GM12878 (cell line): Measurements from ENCODE around the gene NCBP2. TPM values are rescaled to one million over a fixed set of nuclear protein-coding genes. Genes with fewer than 3 reads are reported as not detected.

Experiments used
- ATAC-seq: fragments of 200-7000 bp; cut with Tn5 transposase; 3 replicates; pipeline ENCODE4 v1.9.1; 2020; ENCODE audit warnings: mild to moderate bottlenecking, moderate library complexity
- BruUV-seq: library from RNA; stranded (reverse); fragments of 400-500 nt; replicated peaks from 2 replicates; lab custom pipeline; 2021; lab: Mats Ljungman, UMichigan
- CTCF ChIA-PET: fragments of 300-600 bp; sonication (Branson Sonifier 250); formaldehyde crosslinking; extraction: SDS; loops from one replicate; lab custom pipeline; 2021; ENCODE audit warnings: inconsistent platforms; lab: Yijun Ruan, JAX
- POLR2A ChIA-PET: fragments of 350-600 bp; formaldehyde crosslinking; extraction: SDS; loops from one replicate; lab custom pipeline; 2021; ENCODE audit warnings: inconsistent platforms; lab: Charles Lee
- RAD21 ChIA-PET: fragments of 300-600 bp; sonication (Branson Sonifier 250); formaldehyde crosslinking; loops from one replicate; lab custom pipeline; 2023; ENCODE audit warnings: antibody characterized with exemption; ENCODE audit not compliant: unreplicated experiment; lab: Charles Lee
- SMC1A ChIA-PET: fragments of 300-600 bp; sonication (Branson Sonifier 250); formaldehyde crosslinking; loops from one replicate; lab custom pipeline; 2023; ENCODE audit not compliant: unreplicated experiment, uncharacterized antibody; lab: Charles Lee
- DNase-seq: peaks from one replicate; pipeline ENCODE4 v3.0.0-alpha.2; 2011; ENCODE audit warnings: low read depth, low spot score
- FAIRE-seq: peaks from 3 replicates; lab custom pipeline; 2011; peaks lifted over from hg19 to GRCh38; lab: Jason Lieb, UNC
- H2AFZ ChIP-seq: 2 replicates; pipeline ENCODE4 v1.6.0; 2011; ENCODE audit warnings: low read depth, low read length, control low read depth; ENCODE audit not compliant: control insufficient read depth
- H3K27ac ChIP-seq: 2 replicates; pipeline ENCODE4 v1.5.1; 2011; ENCODE audit warnings: control low read depth; ENCODE audit not compliant: control insufficient read depth, insufficient read depth
- H3K27me3 ChIP-seq, 2 experiments: replicated peaks in 1 of 2; 2 replicates each; pipeline versions ENCODE4 v1.6.0 to v1.6.1; 2011; ENCODE audit warnings: low read length in 1 of 2; ENCODE audit not compliant: control insufficient read depth in 2 of 2, insufficient read depth in 2 of 2
- H3K36me3 ChIP-seq, 2 experiments: 2 replicates each; pipeline ENCODE4 v1.5.1; 2011; ENCODE audit warnings: low read length in 1 of 2; ENCODE audit not compliant: control insufficient read depth in 2 of 2, insufficient read depth in 2 of 2
- H3K4me1 ChIP-seq: 2 replicates; pipeline ENCODE4 v1.6.1; 2011; ENCODE audit warnings: mild to moderate bottlenecking, low read length, moderate library complexity, mixed read lengths; ENCODE audit not compliant: control insufficient read depth, insufficient read depth
- H3K4me2 ChIP-seq: 2 replicates; pipeline ENCODE4 v1.6.0; 2011; ENCODE audit warnings: control low read depth; ENCODE audit not compliant: control insufficient read depth, insufficient read depth
- H3K4me3 ChIP-seq: fragments of 200-600 bp; sonication (generic); 2 replicates; pipeline ENCODE4 v1.5.1; 2016
- H3K79me2 ChIP-seq: 2 replicates; pipeline ENCODE4 v1.6.0; 2011; ENCODE audit warnings: low read length; ENCODE audit not compliant: control insufficient read depth, insufficient read depth
- H3K9ac ChIP-seq: 2 replicates; pipeline ENCODE4 v1.8.0; 2011; ENCODE audit warnings: low read length, control low read depth, mixed read lengths; ENCODE audit not compliant: control insufficient read depth, insufficient read depth
- H3K9me3 ChIP-seq: replicated peaks from 3 replicates; pipeline ENCODE4 v1.5.1; 2011; ENCODE audit warnings: mild to moderate bottlenecking, low read length; ENCODE audit not compliant: control insufficient read depth, insufficient read depth
- H4K20me1 ChIP-seq: 2 replicates; pipeline ENCODE4 v1.6.0; 2011; ENCODE audit not compliant: control insufficient read depth, insufficient read depth
- ATF2 ChIP-seq: IDR thresholded peaks from 2 replicates; pipeline ENCODE4 v1.6.1; 2012; ENCODE audit warnings: low read length, inconsistent platforms
- E4F1 ChIP-seq: fragments of 450-650 bp; IDR thresholded peaks from 2 replicates; pipeline ENCODE4 v1.6.1; 2018; ENCODE audit warnings: borderline replicate concordance, mild to moderate bottlenecking; ENCODE audit not compliant: partially characterized antibody
- EED ChIP-seq: sonication (generic); IDR thresholded peaks from 2 replicates; pipeline ENCODE4 v1.6.1; 2016; ENCODE audit warnings: antibody characterized with exemption, low read depth
- ELK1 ChIP-seq: IDR thresholded peaks from 2 replicates; pipeline ENCODE4 v1.6.1; 2012; ENCODE audit warnings: low read depth, low read length, improper control_type of control experiment
- MTA2 ChIP-seq: fragments of 450-650 bp; IDR thresholded peaks from 2 replicates; pipeline ENCODE4 v1.6.1; 2016; ENCODE audit warnings: low read depth, mild to moderate bottlenecking, moderate library complexity
- NR2C1 ChIP-seq: fragments of 450-650 bp; IDR thresholded peaks from 2 replicates; pipeline ENCODE4 v1.6.1; 2017; ENCODE audit warnings: antibody characterized with exemption, mild to moderate bottlenecking, moderate library complexity
- PML ChIP-seq: IDR thresholded peaks from 2 replicates; pipeline ENCODE4 v1.6.1; 2012; ENCODE audit warnings: low read length, inconsistent platforms
- RB1 ChIP-seq: fragments of 450-650 bp; formaldehyde crosslinking; IDR thresholded peaks from 2 replicates; pipeline ENCODE4 v1.6.1; 2017; ENCODE audit warnings: mild to moderate bottlenecking, borderline replicate concordance
- TARDBP ChIP-seq: IDR thresholded peaks from 2 replicates; pipeline ENCODE4 v1.6.1; 2016; ENCODE audit warnings: borderline replicate concordance
- TCF12 ChIP-seq: IDR thresholded peaks from 2 replicates; pipeline ENCODE4 v1.6.1; 2011; ENCODE audit warnings: low read depth, mild to moderate bottlenecking, low read length
- WGBS: methylation state at CpG from one replicate; pipeline ENCODE4 v1.1.6; 2016; ENCODE audit warnings: low lambda C conversion rate; ENCODE audit not compliant: insufficient replicate concordance, insufficient coverage; ENCODE audit errors: missing lambda C conversion rate; 5-methylcytosine and 5-hydroxymethylcytosine counted together
- in situ Hi-C: fragments of 300-500 bp; cut with MboI; formaldehyde crosslinking; loops from 9 replicates; pipeline ENCODE4 v1.14.3; 2018; ENCODE audit warnings: mixed read lengths
- intact Hi-C: fragments of 100-400 bp; cut with micrococcal nuclease; formaldehyde crosslinking; loops from one replicate; pipeline ENCODE4 v1.14.2; 2022; ENCODE audit not compliant: unreplicated experiment
- polyA plus RNA-seq, 11 experiments: library from polyadenylated mRNA; depleted of rRNA in 4 of 11; unstranded in 6 of 11; stranded (reverse) in 5 of 11; fragments of >200 nt; fragmentation: Nextera tagmentation in 4 of 11; fragmentation: Illumina TruSeq in 1 of 11; extraction: Ambion mirVana in 4 of 11; extraction: Trizol in 1 of 11; gene quantifications; 1 replicate in 1 of 11; 2 replicates in 10 of 11; pipeline versions ENCODE4 v1.2.1 to v1.2.3, GENCODE V29; 2011 to 2016; ENCODE audit warnings: inconsistent platforms in 2 of 11, missing spikeins in 2 of 11, low read depth in 1 of 11
- total RNA-seq, 4 experiments: library from RNA; depleted of rRNA in 3 of 4; stranded (reverse); fragments of >200 nt in 3 of 4; fragmentation: Illumina TruSeq in 1 of 4; extraction: Trizol in 1 of 4; gene quantifications; 2 replicates each; pipeline versions ENCODE4 v1.2.1 to v1.2.3, GENCODE V29; 2013 to 2021
- TF ChIP-seq, protein P1 (sequence below): fragments of 450-650 bp; IDR thresholded peaks from 2 replicates; pipeline ENCODE4 v1.6.1; 2016; ENCODE audit warnings: mild to moderate bottlenecking

Gene NCBP2
- total and polyA plus RNA-seq, 10 of the 15 experiments (the other 5 are each of a cell fraction or from before 2014, with no cell fraction given) = 59.6 to 136 (median 96.4) TPM

DNA sequence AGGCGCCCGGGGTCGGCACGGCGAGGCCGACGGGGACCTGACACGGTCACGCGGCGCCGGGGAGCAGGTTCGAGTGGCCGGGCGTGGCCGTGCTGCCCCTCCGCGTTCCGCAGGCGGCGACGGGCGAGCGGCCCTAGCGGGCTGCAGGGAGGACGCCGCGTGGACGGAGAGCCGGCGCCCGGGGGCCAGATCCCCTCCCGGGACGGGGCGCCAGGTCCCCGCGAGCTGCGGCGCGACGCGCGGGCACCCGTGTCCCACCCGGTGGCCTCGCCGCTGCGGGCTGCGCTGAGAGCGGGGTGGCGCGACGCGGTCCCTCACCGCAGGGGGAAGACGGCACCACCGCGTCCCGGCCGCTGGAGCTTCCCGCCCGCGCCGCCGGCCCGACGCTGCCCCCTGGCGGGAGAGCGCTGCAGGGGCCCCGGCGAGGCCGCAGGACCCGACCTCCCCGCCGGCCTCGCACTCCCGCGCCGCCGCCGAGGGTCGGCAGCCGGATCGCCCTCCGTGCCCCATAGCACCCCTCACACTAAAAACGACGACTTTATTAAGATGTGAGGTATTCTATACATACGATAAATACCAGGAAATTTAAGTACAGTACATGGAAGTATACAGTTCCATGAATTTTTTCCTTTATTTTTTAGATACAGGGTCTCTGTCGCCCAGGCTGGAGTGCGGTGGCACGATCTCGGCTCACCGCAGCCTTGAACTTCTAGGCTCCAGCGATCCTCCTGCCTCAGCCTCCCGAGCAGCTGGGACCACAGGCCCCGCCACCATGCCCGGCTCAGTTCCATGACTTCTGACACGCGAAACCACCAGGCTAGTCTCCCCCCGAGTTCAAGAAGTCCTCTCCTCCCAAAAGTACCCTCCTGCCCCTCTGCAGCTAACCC lies 27.6 kb upstream of the NCBP2 start (continued):
- TF ChIP-seq ELK1 (no peak), EED (no peak), ATF2 (no peak), NR2C1 (no peak)

DNA sequence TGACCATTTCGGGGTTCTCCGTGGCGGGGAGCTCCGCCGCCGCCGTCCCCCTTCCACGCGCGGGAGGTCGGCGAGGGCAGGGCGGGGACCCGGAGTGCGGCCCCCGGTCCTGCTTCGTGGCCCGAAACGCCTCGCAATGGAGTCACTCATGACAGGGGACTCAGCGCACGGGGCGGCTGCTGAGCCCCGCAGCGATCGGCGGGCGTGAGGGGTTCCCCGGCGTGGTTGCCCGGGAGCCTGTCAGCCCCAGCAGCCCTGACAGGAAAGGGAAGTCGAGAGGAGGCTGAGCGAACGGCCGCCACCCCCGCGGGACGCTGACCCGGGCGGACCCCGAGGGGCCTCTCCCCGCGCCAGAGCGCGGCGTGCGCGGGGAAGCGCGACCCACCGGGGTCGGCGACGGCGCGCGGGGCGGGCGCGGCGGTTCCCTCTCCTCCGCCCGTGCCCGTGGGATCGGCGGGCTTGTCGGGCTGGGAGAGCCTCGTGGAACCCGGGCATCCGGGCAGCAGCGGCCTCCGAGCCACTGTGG lies 26.9 kb upstream of the NCBP2 start:
- no peak for DNase-seq
- Histone ChIP-seq H3K9ac (peak overlapping the region; percentile 69), H3K9me3 (peaks cover 14% of the 10 kb centered on the region; the same call in 1 of the 3 replicates), H3K36me3 (no peaks in the 10 kb centered on the region), H3K4me1 (peaks cover 3% of the 10 kb centered on the region), H3K79me2 (no peaks in the 10 kb centered on the region), H2AFZ (peak overlapping the region; percentile 81), H3K27me3 (no peaks in the 10 kb centered on the region; a peak in 1 of 4 replicates), H4K20me1 (no peaks in the 10 kb centered on the region), H3K4me3 (peak overlapping the region; percentile 90), H3K4me2 (peak overlapping the region; percentile 96), H3K27ac (peak overlapping the region; percentile 33; the same call in 1 of the 2 replicates)
- RAD21 ChIA-PET = interaction anchor here (1.0 to 3.9 kb wide), 5 partner anchors 27 to 360 kb away, joined by 3 to 30 read pairs (median 5); partner anchors contain the start of genes NCBP2 and SENP5
- POLR2A ChIA-PET = no interaction called here
- WGBS = 2% methylated on average over 65 of the region's 72 CpGs
- in situ Hi-C loops = no loop called here
- CTCF ChIA-PET = interaction anchor here (0.5 to 4.7 kb wide), 9 partner anchors 27 to 359 kb away, joined by 3 to 68 read pairs (median 4); partner anchors contain the start of genes MELTF and NCBP2
- no peak for FAIRE-seq
- no TSS peak for BruUV-seq
- ATAC-seq = peak; percentile 62
- intact Hi-C loops = loop anchor here (1.0 to 2.0 kb wide), 3 partner anchors 26 to 360 kb away; partner anchors contain the start of gene NCBP2
- SMC1A ChIA-PET = interaction anchor here (0.6 to 2.1 kb wide), 4 partner anchors 70 to 218 kb away, joined by 3 to 8 read pairs (median 4); no protein-coding TSS in a partner anchor
- no peak for TF ChIP-seq PML
- TF ChIP-seq TARDBP = no peak
- no peak for TF ChIP-seq MTA2
- TF ChIP-seq E4F1 = no peak
- TF ChIP-seq TCF12 = no peak
- TF ChIP-seq RB1 = no peak
- TF ChIP-seq, protein P1, sequence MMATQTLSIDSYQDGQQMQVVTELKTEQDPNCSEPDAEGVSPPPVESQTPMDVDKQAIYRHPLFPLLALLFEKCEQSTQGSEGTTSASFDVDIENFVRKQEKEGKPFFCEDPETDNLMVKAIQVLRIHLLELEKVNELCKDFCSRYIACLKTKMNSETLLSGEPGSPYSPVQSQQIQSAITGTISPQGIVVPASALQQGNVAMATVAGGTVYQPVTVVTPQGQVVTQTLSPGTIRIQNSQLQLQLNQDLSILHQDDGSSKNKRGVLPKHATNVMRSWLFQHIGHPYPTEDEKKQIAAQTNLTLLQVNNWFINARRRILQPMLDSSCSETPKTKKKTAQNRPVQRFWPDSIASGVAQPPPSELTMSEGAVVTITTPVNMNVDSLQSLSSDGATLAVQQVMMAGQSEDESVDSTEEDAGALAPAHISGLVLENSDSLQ = peak; percentile 48; the same call in 1 of the 2 replicates
